ENCODE data around the gene ATP2A3. TPM values are rescaled to one million over a fixed set of nuclear protein-coding genes. Genes with fewer than 3 reads are reported as not detected.

ATP2A3 gene
- total and polyA plus RNA-seq, 10 donors = 103 to 240 (median 194) TPM

- intact Hi-C loops (cut with DNase I; ENCODE audit: low total_unique reads) = no loop called here
- H3K27ac ChIP-seq = peak overlapping the region in 1 of 8 donors; percentile 55
- H3K4me1 ChIP-seq = peaks cover 33 to 85% (median 62%) of the 10 kb centered on the region in 6 donors
- peaks cover 0 to 90% (median 17%) of the 10 kb centered on the region in 6 donors for H3K36me3 ChIP-seq
- peak in 1 of 3 donors; percentile 34 for TF ChIP-seq POLR2AphosphoS5 (IDR thresholded peaks at IDR 0.05)
- TF ChIP-seq POLR2A (IDR thresholded peaks at IDR 0.05) = no peak
- DNase-seq = no peak
- peak overlapping the region in 1 of 8 donors; percentile 8 for H3K4me3 ChIP-seq
- H3K27me3 ChIP-seq (replicated peaks in 1 of 7) = no peaks in the 10 kb centered on the region
- 65 to 78% (median 72%) methylated on average over 13 to 15 of the region's 15 CpGs for WGBS, 5 donors
- H3K9me3 ChIP-seq = no peaks in the 10 kb centered on the region
Observed at GRCh38 chr17:3956327-3956957, 7.8 kb downstream of the ATP2A3 start.

- intact Hi-C loops (cut with DNase I; ENCODE audit: low total_unique reads) = no loop called here
- Histone ChIP-seq H3K36me3 (peaks cover 0 to 92% (median 24%) of the 10 kb centered on the region in 6 donors), H3K9me3 (no peaks in the 10 kb centered on the region), H3K4me1 (peaks cover 24 to 77% (median 53%) of the 10 kb centered on the region in 6 donors), H3K27ac (peak overlapping the region in 1 of 8 donors; percentile 23), H3K27me3 (replicated peaks in 1 of 7) (no peaks in the 10 kb centered on the region), H3K4me3 (no peak overlapping the region)
- WGBS, 5 donors = 73 to 85% (median 74%) methylated on average over 10 of the region's 10 CpGs
- no peak for DNase-seq
- no peak for TF ChIP-seq CTCF (IDR thresholded peaks at IDR 0.05 in 8 of 11, conservative IDR thresholded peaks at IDR 0.05 in 3 of 11)
- no peak for TF ChIP-seq POLR2AphosphoS5 (IDR thresholded peaks at IDR 0.05)
- TF ChIP-seq POLR2A (IDR thresholded peaks at IDR 0.05) = no peak
Observed at GRCh38 chr17:3955673-3955988, 8.6 kb downstream of the ATP2A3 start.

- no peak for DNase-seq
- WGBS, 5 donors = 66 to 76% (median 71%) methylated on average over 16 to 18 of the region's 18 CpGs
- H3K27me3 ChIP-seq (replicated peaks in 1 of 7) = no peaks in the 10 kb centered on the region
- peaks cover 19 to 72% (median 48%) of the 10 kb centered on the region in 6 donors for H3K4me1 ChIP-seq
- H3K36me3 ChIP-seq = peaks cover 0 to 92% (median 29%) of the 10 kb centered on the region in 6 donors
- no peak overlapping the region for H3K4me3 ChIP-seq
- peak overlapping the region in 1 of 8 donors; percentile 23 for H3K27ac ChIP-seq
- intact Hi-C loops (cut with DNase I; ENCODE audit: low total_unique reads) = no loop called here
- H3K9me3 ChIP-seq = no peaks in the 10 kb centered on the region
- TF ChIP-seq POLR2AphosphoS5 (IDR thresholded peaks at IDR 0.05) (no peak), CTCF (IDR thresholded peaks at IDR 0.05 in 8 of 11, conservative IDR thresholded peaks at IDR 0.05 in 3 of 11) (no peak), POLR2A (IDR thresholded peaks at IDR 0.05) (no peak)
Observed at GRCh38 chr17:3954976-3955672, 9.1 kb downstream of the ATP2A3 start.

GRCh38 chr17:3954086-3954485 lies 10.2 kb downstream of the ATP2A3 start:
- H3K36me3 ChIP-seq = peaks cover 0 to 94% (median 38%) of the 10 kb centered on the region in 6 donors
- no peak overlapping the region for H3K4me3 ChIP-seq
- H3K4me1 ChIP-seq = peaks cover 13 to 62% (median 38%) of the 10 kb centered on the region in 6 donors
- WGBS, 5 donors = 93 to 97% (median 95%) methylated on average over 10 of the region's 10 CpGs
- H3K27ac ChIP-seq = no peak overlapping the region
- no peaks in the 10 kb centered on the region for H3K9me3 ChIP-seq
- no peak for DNase-seq
- no peaks in the 10 kb centered on the region for H3K27me3 ChIP-seq (replicated peaks in 1 of 7)
- intact Hi-C loops (cut with DNase I; ENCODE audit: low total_unique reads) = no loop called here
- TF ChIP-seq CTCF (IDR thresholded peaks at IDR 0.05 in 8 of 11, conservative IDR thresholded peaks at IDR 0.05 in 3 of 11) = no peak
- TF ChIP-seq POLR2A (IDR thresholded peaks at IDR 0.05) = no peak
- no peak for TF ChIP-seq POLR2AphosphoS5 (IDR thresholded peaks at IDR 0.05)
